Spleen (tissue), 7 donors: ENCODE measurements around the gene FOS.

Experiments used
- POLR2A ChIP-seq, 3 donors: fragments of 450-650 bp; IDR thresholded peaks; one replicate each; pipeline ENCODE4 v1.5.1; 2017; ENCODE audit warnings: antibody characterized with exemption in 3 of 3, mild to moderate bottlenecking in 1 of 3
- POLR2AphosphoS5 ChIP-seq, 3 donors: sonication (generic); formaldehyde crosslinking; IDR thresholded peaks; one replicate each; pipeline ENCODE4 v1.5.1; 2017; ENCODE audit warnings: antibody characterized with exemption in 3 of 3
- TF ChIP-seq, protein P1 (sequence below), 11 experiments: fragments of 200-600 bp in 7 of 11; fragments of 450-650 bp in 4 of 11; sonication (generic) in 4 of 11; IDR thresholded peaks in 8 of 11; conservative IDR thresholded peaks in 3 of 11; 1 replicate in 7 of 11; 2 replicates in 4 of 11; pipeline versions ENCODE4 v1.4.0 to v1.8.0; 2016 to 2021; ENCODE audit warnings: antibody characterized with exemption in 11 of 11, inconsistent platforms in 4 of 11, mild to moderate bottlenecking in 1 of 11
- donor health status: DM: no; HTN: no; CAD: no; lungs with moderate emphysema.
- donor health status: DM: no; HTN: no; CAD: no.
- donor health status: DM: no; HTN: no; CAD: no.

DNA sequence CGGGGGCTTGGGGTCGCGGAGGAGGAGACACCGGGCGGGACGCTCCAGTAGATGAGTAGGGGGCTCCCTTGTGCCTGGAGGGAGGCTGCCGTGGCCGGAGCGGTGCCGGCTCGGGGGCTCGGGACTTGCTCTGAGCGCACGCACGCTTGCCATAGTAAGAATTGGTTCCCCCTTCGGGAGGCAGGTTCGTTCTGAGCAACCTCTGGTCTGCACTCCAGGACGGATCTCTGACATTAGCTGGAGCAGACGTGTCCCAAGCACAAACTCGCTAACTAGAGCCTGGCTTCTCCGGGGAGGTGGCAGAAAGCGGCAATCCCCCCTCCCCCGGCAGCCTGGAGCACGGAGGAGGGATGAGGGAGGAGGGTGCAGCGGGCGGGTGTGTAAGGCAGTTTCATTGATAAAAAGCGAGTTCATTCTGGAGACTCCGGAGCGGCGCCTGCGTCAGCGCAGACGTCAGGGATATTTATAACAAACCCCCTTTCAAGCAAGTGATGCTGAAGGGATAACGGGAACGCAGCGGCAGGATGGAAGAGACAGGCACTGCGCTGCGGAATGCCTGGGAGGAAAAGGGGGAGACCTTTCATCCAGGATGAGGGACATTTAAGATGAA is 630 bp downstream of the FOS start:
- TF ChIP-seq, protein P1, sequence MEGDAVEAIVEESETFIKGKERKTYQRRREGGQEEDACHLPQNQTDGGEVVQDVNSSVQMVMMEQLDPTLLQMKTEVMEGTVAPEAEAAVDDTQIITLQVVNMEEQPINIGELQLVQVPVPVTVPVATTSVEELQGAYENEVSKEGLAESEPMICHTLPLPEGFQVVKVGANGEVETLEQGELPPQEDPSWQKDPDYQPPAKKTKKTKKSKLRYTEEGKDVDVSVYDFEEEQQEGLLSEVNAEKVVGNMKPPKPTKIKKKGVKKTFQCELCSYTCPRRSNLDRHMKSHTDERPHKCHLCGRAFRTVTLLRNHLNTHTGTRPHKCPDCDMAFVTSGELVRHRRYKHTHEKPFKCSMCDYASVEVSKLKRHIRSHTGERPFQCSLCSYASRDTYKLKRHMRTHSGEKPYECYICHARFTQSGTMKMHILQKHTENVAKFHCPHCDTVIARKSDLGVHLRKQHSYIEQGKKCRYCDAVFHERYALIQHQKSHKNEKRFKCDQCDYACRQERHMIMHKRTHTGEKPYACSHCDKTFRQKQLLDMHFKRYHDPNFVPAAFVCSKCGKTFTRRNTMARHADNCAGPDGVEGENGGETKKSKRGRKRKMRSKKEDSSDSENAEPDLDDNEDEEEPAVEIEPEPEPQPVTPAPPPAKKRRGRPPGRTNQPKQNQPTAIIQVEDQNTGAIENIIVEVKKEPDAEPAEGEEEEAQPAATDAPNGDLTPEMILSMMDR (IDR thresholded peaks at IDR 0.05 in 8 of 11, conservative IDR thresholded peaks at IDR 0.05 in 3 of 11), result no peak
- TF ChIP-seq POLR2A (IDR thresholded peaks at IDR 0.05) (peak in 2 of 3 donors; percentile 15), POLR2AphosphoS5 (IDR thresholded peaks at IDR 0.05) (peak in 1 of 3 donors; percentile 74)
